ENCODE data around the gene TBC1D19. TPM values are rescaled to one million over a fixed set of nuclear protein-coding genes. Genes with fewer than 3 reads are reported as not detected.

Gene TBC1D19
- total and polyA plus RNA-seq, 2 experiments from 2014 or later: 18.1 to 25.0 TPM

- Histone ChIP-seq H4K20me1 (ENCODE audit: insufficient read depth) (no peaks in the 10 kb centered on the region), H3K36me3 (ENCODE audit: low read depth) (0 out of 2 replicates have a peak, but pooled peaks cover 8% of the 10 kb centered on the region), H3K4me3 (no peak overlapping the region), H3K9ac (no peak overlapping the region), H3K4me1 (ENCODE audit: insufficient read depth) (peaks cover 13% of the 10 kb centered on the region), H3K27me3 (replicated peaks; ENCODE audit: insufficient read depth) (no peaks in the 10 kb centered on the region), H3K27ac (no peak overlapping the region), H3K9me2 (ENCODE audit: insufficient read depth) (no peaks in the 10 kb centered on the region), H3K9me3 (ENCODE audit: low read depth) (no peaks in the 10 kb centered on the region), H3F3A (ENCODE audit: insufficient read depth) (no peaks in the 10 kb centered on the region), H3K4me2 (ENCODE audit: unreplicated experiment) (no peak overlapping the region), H3K79me2 (ENCODE audit: insufficient read depth) (no peaks in the 10 kb centered on the region), H2AFZ (no peak overlapping the region)
- no peak for DNase-seq
- TF ChIP-seq EZH2phosphoT487 (IDR thresholded peaks at IDR 0.05; ENCODE audit: insufficient read depth, low read depth) (no peak), EZH2 (IDR thresholded peaks at IDR 0.05; ENCODE audit: insufficient read depth, poor library complexity, severe bottlenecking) (no peak)
- in situ Hi-C loops (cut with MboI): no loop called here
- 62 to 63% methylated on average over 1 of the region's 1 CpG for WGBS, 2 experiments (ENCODE audit: low coverage in 1 of 2, low lambda C conversion rate in 2 of 2, missing lambda C conversion rate in 2 of 2)
Observed at GRCh38 chr4:26721685-26722084, 137.8 kb downstream of the TBC1D19 start.

GRCh38 chr4:26723216-26723615 lies 139.3 kb downstream of the TBC1D19 start:
- in situ Hi-C loops (cut with MboI): no loop called here
- Histone ChIP-seq H3K9ac (no peak overlapping the region), H3K4me1 (ENCODE audit: insufficient read depth) (no peaks in the 10 kb centered on the region; the same call in 1 of the 2 replicates), H3K27me3 (replicated peaks; ENCODE audit: insufficient read depth) (no peaks in the 10 kb centered on the region), H3K9me3 (ENCODE audit: low read depth) (no peaks in the 10 kb centered on the region), H2AFZ (no peak overlapping the region), H4K20me1 (ENCODE audit: insufficient read depth) (no peaks in the 10 kb centered on the region), H3K4me2 (ENCODE audit: unreplicated experiment) (no peak overlapping the region), H3K36me3 (ENCODE audit: low read depth) (0 out of 2 replicates have a peak, but pooled peaks cover 10% of the 10 kb centered on the region), H3K79me2 (ENCODE audit: insufficient read depth) (no peaks in the 10 kb centered on the region), H3K9me2 (ENCODE audit: insufficient read depth) (no peaks in the 10 kb centered on the region), H3F3A (ENCODE audit: insufficient read depth) (no peaks in the 10 kb centered on the region), H3K4me3 (no peak overlapping the region), H3K27ac (no peak overlapping the region)
- no peak for TF ChIP-seq EZH2 (IDR thresholded peaks at IDR 0.05; ENCODE audit: insufficient read depth, poor library complexity, severe bottlenecking)
- TF ChIP-seq EZH2phosphoT487 (IDR thresholded peaks at IDR 0.05; ENCODE audit: insufficient read depth, low read depth): no peak
- WGBS, 2 experiments (ENCODE audit: low coverage in 1 of 2, low lambda C conversion rate in 2 of 2, missing lambda C conversion rate in 2 of 2): 94 to 97% methylated on average over 1 of the region's 1 CpG
- no peak for DNase-seq

GRCh38 chr4:26724534-26724933 lies 140.7 kb downstream of the TBC1D19 start:
- DNase-seq: no peak
- H4K20me1 ChIP-seq (ENCODE audit: insufficient read depth): no peaks in the 10 kb centered on the region
- no peak overlapping the region for H2AFZ ChIP-seq
- H3K27ac ChIP-seq: no peak overlapping the region
- no peaks in the 10 kb centered on the region for H3K27me3 ChIP-seq (replicated peaks; ENCODE audit: insufficient read depth)
- no peaks in the 10 kb centered on the region for H3K9me3 ChIP-seq (ENCODE audit: low read depth)
- TF ChIP-seq EZH2phosphoT487 (IDR thresholded peaks at IDR 0.05; ENCODE audit: insufficient read depth, low read depth): no peak
- TF ChIP-seq EZH2 (IDR thresholded peaks at IDR 0.05; ENCODE audit: insufficient read depth, poor library complexity, severe bottlenecking): no peak
- H3K4me1 ChIP-seq (ENCODE audit: insufficient read depth): no peaks in the 10 kb centered on the region
- no peaks in the 10 kb centered on the region for H3K9me2 ChIP-seq (ENCODE audit: insufficient read depth)
- no peaks in the 10 kb centered on the region for H3F3A ChIP-seq (ENCODE audit: insufficient read depth)
- H3K4me3 ChIP-seq: no peak overlapping the region
- no peak overlapping the region for H3K4me2 ChIP-seq (ENCODE audit: unreplicated experiment)
- in situ Hi-C loops (cut with MboI): no loop called here
- no peak overlapping the region for H3K9ac ChIP-seq
- 0 out of 2 replicates have a peak, but pooled peaks cover 15% of the 10 kb centered on the region for H3K36me3 ChIP-seq (ENCODE audit: low read depth)
- H3K79me2 ChIP-seq (ENCODE audit: insufficient read depth): no peaks in the 10 kb centered on the region

- in situ Hi-C loops (cut with MboI): no loop called here
- Histone ChIP-seq H3K9me2 (ENCODE audit: insufficient read depth) (no peaks in the 10 kb centered on the region), H3K36me3 (ENCODE audit: low read depth) (0 out of 2 replicates have a peak, but pooled peaks cover 15% of the 10 kb centered on the region), H3K4me3 (no peak overlapping the region), H2AFZ (no peak overlapping the region), H4K20me1 (ENCODE audit: insufficient read depth) (no peaks in the 10 kb centered on the region), H3F3A (ENCODE audit: insufficient read depth) (no peaks in the 10 kb centered on the region), H3K9ac (no peak overlapping the region), H3K4me2 (ENCODE audit: unreplicated experiment) (no peak overlapping the region), H3K27me3 (replicated peaks; ENCODE audit: insufficient read depth) (no peaks in the 10 kb centered on the region), H3K27ac (no peak overlapping the region), H3K79me2 (ENCODE audit: insufficient read depth) (no peaks in the 10 kb centered on the region), H3K4me1 (ENCODE audit: insufficient read depth) (no peaks in the 10 kb centered on the region), H3K9me3 (ENCODE audit: low read depth) (no peaks in the 10 kb centered on the region)
- TF ChIP-seq EZH2 (IDR thresholded peaks at IDR 0.05; ENCODE audit: insufficient read depth, poor library complexity, severe bottlenecking): no peak
- no peak for TF ChIP-seq EZH2phosphoT487 (IDR thresholded peaks at IDR 0.05; ENCODE audit: insufficient read depth, low read depth)
- WGBS, 2 experiments (ENCODE audit: low coverage in 1 of 2, low lambda C conversion rate in 2 of 2, missing lambda C conversion rate in 2 of 2): 94 to 96% methylated on average over 6 of the region's 6 CpGs
- no peak for DNase-seq
Observed at GRCh38 chr4:26726655-26727387, 142.9 kb downstream of the TBC1D19 start.
